HEK293 (cell line): ENCODE data around the gene DDX52.

Experiments used
- CTCF ChIA-PET: fragments of 350-600 bp; formaldehyde crosslinking; extraction: SDS; loops from one replicate; lab custom pipeline; 2021; ENCODE audit warnings: antibody characterized with exemption; lab: Yijun Ruan, JAX
- POLR2A ChIA-PET: fragments of 300-600 bp; formaldehyde crosslinking; extraction: SDS; loops from one replicate; lab custom pipeline; 2020; ENCODE audit warnings: antibody characterized with exemption, inconsistent platforms; lab: Yijun Ruan, JAX
- H3K27ac ChIP-seq: fragments of 200-500 bp; sonication (Bioruptor generic); 2 replicates; pipeline ENCODE4 v1.5.1; 2014; ENCODE audit warnings: low read depth, low read length, control low read depth, inconsistent platforms; ENCODE audit errors: extremely low read depth
- H3K36me3 ChIP-seq, 2 experiments: fragments of 200-500 bp in 1 of 2; sonication (Bioruptor generic) in 1 of 2; 1 replicate in 1 of 2; 2 replicates in 1 of 2; pipeline ENCODE4 v1.5.1; 2014 to 2017; ENCODE audit warnings: inconsistent platforms in 2 of 2, low read length in 2 of 2; ENCODE audit not compliant: control insufficient read depth in 2 of 2, insufficient read depth in 1 of 2
- H3K4me1 ChIP-seq: fragments of 200-500 bp; sonication (Bioruptor generic); 2 replicates; pipeline ENCODE4 v1.5.1; 2014; ENCODE audit warnings: mild to moderate bottlenecking, low read length, inconsistent platforms; ENCODE audit not compliant: control insufficient read depth, insufficient read depth
- H3K4me3 ChIP-seq: 2 replicates; pipeline ENCODE4 v1.5.1; 2011; ENCODE audit warnings: low read depth, mild to moderate bottlenecking, control low read depth, low read length, moderate library complexity
- H3K9me3 ChIP-seq: fragments of 200-500 bp; sonication (Bioruptor generic); 2 replicates; pipeline ENCODE4 v1.5.1; 2014; ENCODE audit warnings: low read depth, low read length, inconsistent platforms; ENCODE audit not compliant: control insufficient read depth, insufficient read depth
- AEBP2 ChIP-seq: fragments of 450-650 bp; formaldehyde crosslinking; IDR thresholded peaks from 2 replicates; pipeline ENCODE4 v1.5.1; 2016; ENCODE audit warnings: missing biosample characterization, missing genetic modification characterization, borderline replicate concordance
- KLF8 ChIP-seq: fragments of 450-650 bp; formaldehyde crosslinking; IDR thresholded peaks from 2 replicates; pipeline ENCODE4 v1.5.1; 2016; ENCODE audit warnings: missing biosample characterization, missing genetic modification characterization
- MEIS1 ChIP-seq: sonication (generic); formaldehyde crosslinking; IDR thresholded peaks from 2 replicates; pipeline ENCODE4 v1.8.1; 2022; ENCODE audit warnings: missing genetic modification reagents, mild to moderate bottlenecking, borderline replicate concordance
- MZF1 ChIP-seq: fragments of 450-650 bp; formaldehyde crosslinking; IDR thresholded peaks from 2 replicates; pipeline ENCODE4 v1.5.1; 2017; ENCODE audit warnings: missing biosample characterization, missing genetic modification characterization, borderline replicate concordance
- PRDM1 ChIP-seq: fragments of 450-650 bp; formaldehyde crosslinking; IDR thresholded peaks from 2 replicates; pipeline ENCODE4; 2016; ENCODE audit warnings: missing biosample characterization, missing genetic modification characterization
- PRDM2 ChIP-seq: fragments of 450-650 bp; formaldehyde crosslinking; IDR thresholded peaks from 2 replicates; pipeline ENCODE4 v1.5.1; 2016; ENCODE audit warnings: missing biosample characterization, missing genetic modification characterization, borderline replicate concordance
- PRDM4 ChIP-seq: fragments of 450-650 bp; formaldehyde crosslinking; IDR thresholded peaks from 2 replicates; pipeline ENCODE4 v1.5.1; 2017; ENCODE audit warnings: missing biosample characterization, missing genetic modification characterization
- SALL2 ChIP-seq: fragments of 450-650 bp; formaldehyde crosslinking; IDR thresholded peaks from 2 replicates; pipeline ENCODE4 v1.5.0; 2017; ENCODE audit warnings: missing biosample characterization, mild to moderate bottlenecking, missing genetic modification characterization, borderline replicate concordance
- ZBTB8A ChIP-seq: fragments of 450-650 bp; formaldehyde crosslinking; IDR thresholded peaks from 2 replicates; pipeline ENCODE4 v1.5.1; 2016; ENCODE audit warnings: missing biosample characterization, missing genetic modification characterization
- ZIC2 ChIP-seq: fragments of 450-650 bp; formaldehyde crosslinking; IDR thresholded peaks from 2 replicates; pipeline ENCODE4 v1.5.1; 2016; ENCODE audit warnings: missing biosample characterization, missing genetic modification characterization
- ZNF239 ChIP-seq: fragments of 450-650 bp; formaldehyde crosslinking; IDR thresholded peaks from 2 replicates; pipeline ENCODE4 v1.5.1; 2016; ENCODE audit warnings: missing biosample characterization, missing genetic modification characterization
- ZNF26 ChIP-seq: fragments of 450-650 bp; formaldehyde crosslinking; IDR thresholded peaks from 2 replicates; pipeline ENCODE4 v1.5.1; 2016; ENCODE audit warnings: missing biosample characterization, missing genetic modification characterization
- ZNF416 ChIP-seq: fragments of 450-650 bp; formaldehyde crosslinking; IDR thresholded peaks from 2 replicates; pipeline ENCODE4 v1.5.1; 2016; ENCODE audit warnings: missing biosample characterization, missing genetic modification characterization
- ZNF426 ChIP-seq: fragments of 450-650 bp; formaldehyde crosslinking; IDR thresholded peaks from 2 replicates; pipeline ENCODE4 v1.5.1; 2017; ENCODE audit warnings: missing biosample characterization, missing genetic modification characterization, mild to moderate bottlenecking, inconsistent platforms, moderate library complexity
- ZNF529 ChIP-seq: fragments of 450-650 bp; formaldehyde crosslinking; IDR thresholded peaks from 2 replicates; pipeline ENCODE4 v1.5.1; 2017; ENCODE audit warnings: missing genetic modification characterization, missing biosample characterization; ENCODE audit not compliant: insufficient replicate concordance
- ZNF610 ChIP-seq: fragments of 450-650 bp; formaldehyde crosslinking; IDR thresholded peaks from 2 replicates; pipeline ENCODE4 v1.5.1; 2016; ENCODE audit warnings: missing biosample characterization, missing genetic modification characterization, borderline replicate concordance
- ZSCAN16 ChIP-seq: fragments of 450-650 bp; formaldehyde crosslinking; IDR thresholded peaks from 2 replicates; pipeline ENCODE4 v1.5.1; 2016; ENCODE audit warnings: missing biosample characterization, missing genetic modification characterization
- ZSCAN23 ChIP-seq: fragments of 450-650 bp; formaldehyde crosslinking; IDR thresholded peaks from 2 replicates; pipeline ENCODE4 v1.5.1; 2016; ENCODE audit warnings: missing biosample characterization, missing genetic modification characterization
- ZSCAN30 ChIP-seq: fragments of 450-650 bp; IDR thresholded peaks from 2 replicates; pipeline ENCODE4 v1.5.1; 2018; ENCODE audit warnings: missing biosample characterization, mild to moderate bottlenecking, missing genetic modification characterization, moderate library complexity

DDX52 gene

GRCh38 chr17:37574427-37574826, 68.8 kb downstream of the DDX52 start (continued):
- TF ChIP-seq PRDM2 = no peak
- no peak for TF ChIP-seq ZNF529 (tag by site-specific recombination)
- TF ChIP-seq ZNF416 (tag by site-specific recombination) = no peak
- no peak for TF ChIP-seq PRDM4
- no peak for TF ChIP-seq ZSCAN16

DNA sequence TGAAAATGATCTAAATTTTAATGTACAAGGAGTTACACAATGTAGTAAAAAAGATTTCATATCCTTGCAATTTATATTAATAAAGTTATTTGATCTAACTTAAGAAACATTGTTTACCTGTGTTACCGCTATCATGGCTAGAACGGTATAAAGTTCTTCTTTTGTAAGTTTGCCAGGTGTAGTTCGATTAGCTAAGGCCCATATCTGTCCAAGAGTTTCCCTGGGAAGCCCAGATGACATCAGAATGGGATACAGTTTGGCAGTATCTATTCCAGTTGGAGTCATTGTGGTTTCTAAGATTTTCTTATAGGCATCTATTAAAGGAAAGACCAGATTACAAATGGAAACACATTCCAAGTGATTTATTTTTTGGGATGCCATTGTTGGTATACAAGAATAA, 71.6 kb downstream of the DDX52 start:
- POLR2A ChIA-PET = no interaction called here
- CTCF ChIA-PET = interaction anchor here (0.8 to 3.7 kb wide), 2 partner anchors 9 to 35 kb away, joined by 5 to 24 read pairs; no protein-coding TSS in a partner anchor

More for the DNA sequence above, 71.6 kb downstream of the DDX52 start:
- Histone ChIP-seq H3K4me3 (no peak overlapping the region), H3K4me1 (peaks cover 8% of the 10 kb centered on the region), H3K27ac (no peak overlapping the region), H3K9me3 (no peaks in the 10 kb centered on the region), H3K36me3 (peaks cover 65% of the 10 kb centered on the region in 2 experiments)
- no peak for TF ChIP-seq ZBTB8A (tag by site-specific recombination)
- no peak for TF ChIP-seq ZNF610 (tag by site-specific recombination)
- no peak for TF ChIP-seq MZF1 (tag by site-specific recombination)
- TF ChIP-seq ZSCAN23 (tag by site-specific recombination) = no peak
- TF ChIP-seq ZNF426 (tag by site-specific recombination) = no peak
- no peak for TF ChIP-seq ZNF26 (tag by site-specific recombination)
- no peak for TF ChIP-seq PRDM1
- TF ChIP-seq ZSCAN30 (tag by site-specific recombination) = no peak
- no peak for TF ChIP-seq MEIS1 (CRISPR knock-in tag)
- no peak for TF ChIP-seq SALL2 (tag by site-specific recombination)
- no peak for TF ChIP-seq AEBP2 (tag by site-specific recombination)
- TF ChIP-seq ZIC2 (tag by site-specific recombination) = no peak
- no peak for TF ChIP-seq KLF8
- no peak for TF ChIP-seq ZNF239 (tag by site-specific recombination)
